ENCODE results near the gene ZNF385B. TPM values are rescaled to one million over a fixed set of nuclear protein-coding genes. Genes with fewer than 3 reads are reported as not detected.

Gene ZNF385B
- total RNA-seq, 5 donors from 2014 or later (not counting 1 experiment from before 2014, with no cell fraction given), result 0.12 TPM; not detected in 4

DNA sequence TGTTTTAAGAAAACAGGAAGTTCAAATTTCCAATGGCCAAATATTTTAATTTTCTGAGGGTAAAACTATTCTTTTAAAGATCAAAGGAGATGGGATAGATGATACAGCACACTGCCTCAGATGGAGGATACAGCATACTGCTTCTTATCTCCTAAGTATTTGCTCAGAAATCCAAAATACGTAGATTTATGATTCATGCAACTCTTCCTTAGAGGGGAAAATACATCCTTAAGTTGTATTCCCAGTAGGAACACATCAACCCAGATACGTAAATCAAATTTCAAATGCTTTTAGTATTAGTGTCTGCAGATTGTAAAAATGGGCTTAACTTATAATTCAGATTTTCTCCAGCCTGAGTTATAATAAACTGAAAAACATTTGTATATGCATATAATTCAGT, 235.2 kb downstream of the ZNF385B start:
- Histone ChIP-seq H3K27ac (ENCODE audit: low read length) (no peak overlapping the region), H3K9me3 (no peaks in the 10 kb centered on the region), H3K27me3 (replicated peaks in 1 of 2; ENCODE audit: control insufficient read depth in 2 of 2, extremely low read depth in 1 of 2, insufficient read depth in 2 of 2, low read length in 1 of 2) (no peaks in the 10 kb centered on the region), H3K4me1 (ENCODE audit: control insufficient read depth in 1 of 2, extremely low read depth in 1 of 2, insufficient read depth in 2 of 2, low read length in 2 of 2) (no peaks in the 10 kb centered on the region), H3K4me3 (ENCODE audit: control insufficient read depth in 1 of 2, extremely low read depth in 1 of 2, low read length in 1 of 2) (no peak overlapping the region), H3K36me3 (ENCODE audit: control insufficient read depth in 2 of 2, extremely low read depth in 1 of 2, insufficient read depth in 1 of 2, low read length in 1 of 2) (no peaks in the 10 kb centered on the region)
- Mint-ChIP-seq H3K27me3 (peaks cover 3 to 5% of the 10 kb centered on the region in 2 donors), H3K36me3 (no peaks in the 10 kb centered on the region), H3K27ac (no peak overlapping the region), H3K4me1 (no peaks in the 10 kb centered on the region), H3K9me3 (peaks cover 0 to 9% (median 2%) of the 10 kb centered on the region in 3 donors), H3K4me3 (no peak overlapping the region)
- WGBS (ENCODE audit: insufficient coverage), result no CpG with 5 or more reads among the region's 2 CpGs
- ATAC-seq (replicated peaks in 1 of 4) (no peak), DNase-seq (no peak)
- ChIA-PET POLR2A (no interaction called here), CTCF (no interaction called here)

DNA sequence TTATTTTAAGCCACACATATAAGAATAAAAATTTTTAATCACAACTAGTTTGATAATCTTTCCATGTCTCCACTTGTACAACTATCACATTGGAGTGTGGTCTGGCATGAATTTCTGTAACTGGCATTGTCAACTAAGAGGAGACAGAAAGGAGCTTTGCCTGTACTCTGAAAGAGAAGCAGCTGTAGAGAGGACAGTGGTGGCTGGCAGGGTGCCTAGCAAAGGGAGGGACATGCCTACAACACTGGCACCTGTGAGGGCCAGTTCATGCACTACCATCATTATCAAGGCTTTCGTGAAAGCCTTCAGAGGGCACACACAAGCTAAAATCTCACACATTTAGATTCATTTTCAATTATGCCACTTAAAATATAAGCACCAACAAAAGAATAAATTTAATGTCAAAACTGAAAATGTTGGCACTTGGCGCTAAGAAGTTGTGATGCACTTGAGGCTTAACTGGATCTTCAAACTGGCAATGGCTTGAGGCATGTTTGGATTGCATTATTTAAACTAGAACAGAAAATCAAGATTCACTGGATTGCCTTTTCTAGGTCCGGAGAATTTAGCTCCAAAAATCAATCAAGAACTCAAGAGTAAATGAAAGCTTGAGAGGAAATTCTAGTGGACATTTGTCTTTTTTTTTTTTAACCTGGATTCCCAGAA, 238.6 kb downstream of the ZNF385B start:
- Histone ChIP-seq H3K4me3 (ENCODE audit: control insufficient read depth in 1 of 2, extremely low read depth in 1 of 2, low read length in 1 of 2) (no peak overlapping the region), H3K36me3 (ENCODE audit: control insufficient read depth in 2 of 2, extremely low read depth in 1 of 2, insufficient read depth in 1 of 2, low read length in 1 of 2) (no peaks in the 10 kb centered on the region), H3K4me1 (ENCODE audit: control insufficient read depth in 1 of 2, extremely low read depth in 1 of 2, insufficient read depth in 2 of 2, low read length in 2 of 2) (no peaks in the 10 kb centered on the region), H3K27me3 (replicated peaks in 1 of 2; ENCODE audit: control insufficient read depth in 2 of 2, extremely low read depth in 1 of 2, insufficient read depth in 2 of 2, low read length in 1 of 2) (no peaks in the 10 kb centered on the region), H3K27ac (ENCODE audit: low read length) (no peak overlapping the region), H3K9me3 (no peaks in the 10 kb centered on the region)
- DNase-seq (no peak), ATAC-seq (replicated peaks in 1 of 4) (no peak)
- H3K4me1 Mint-ChIP-seq, result no peaks in the 10 kb centered on the region
- ChIA-PET POLR2A (no interaction called here), CTCF (no interaction called here)
- no peak overlapping the region for H3K4me3 Mint-ChIP-seq
- no peak overlapping the region for H3K27ac Mint-ChIP-seq
- H3K36me3 Mint-ChIP-seq, result no peaks in the 10 kb centered on the region
- 50% methylated on average over 1 of the region's 3 CpGs for WGBS (ENCODE audit: insufficient coverage)
- no peaks in the 10 kb centered on the region for H3K9me3 Mint-ChIP-seq
- no peaks in the 10 kb centered on the region for H3K27me3 Mint-ChIP-seq

GRCh38 chr2:179622112-179622511, 239.3 kb downstream of the ZNF385B start:
- no peaks in the 10 kb centered on the region for H3K36me3 ChIP-seq (ENCODE audit: control insufficient read depth in 2 of 2, extremely low read depth in 1 of 2, insufficient read depth in 1 of 2, low read length in 1 of 2)
- POLR2A ChIA-PET, result no interaction called here
- no CpG with 5 or more reads among the region's 1 CpG for WGBS (ENCODE audit: insufficient coverage)
- Mint-ChIP-seq H3K27me3 (no peaks in the 10 kb centered on the region), H3K27ac (no peak overlapping the region), H3K4me3 (no peak overlapping the region), H3K4me1 (no peaks in the 10 kb centered on the region), H3K9me3 (no peaks in the 10 kb centered on the region), H3K36me3 (no peaks in the 10 kb centered on the region)
- no peak overlapping the region for H3K4me3 ChIP-seq (ENCODE audit: control insufficient read depth in 1 of 2, extremely low read depth in 1 of 2, low read length in 1 of 2)
- DNase-seq (no peak), ATAC-seq (replicated peaks in 1 of 4) (no peak)
- no peaks in the 10 kb centered on the region for H3K4me1 ChIP-seq (ENCODE audit: control insufficient read depth in 1 of 2, extremely low read depth in 1 of 2, insufficient read depth in 2 of 2, low read length in 2 of 2)
- H3K27me3 ChIP-seq (replicated peaks in 1 of 2; ENCODE audit: control insufficient read depth in 2 of 2, extremely low read depth in 1 of 2, insufficient read depth in 2 of 2, low read length in 1 of 2), result no peaks in the 10 kb centered on the region
- H3K27ac ChIP-seq (ENCODE audit: low read length), result no peak overlapping the region
- CTCF ChIA-PET, result no interaction called here
- no peaks in the 10 kb centered on the region for H3K9me3 ChIP-seq

GRCh38 chr2:179619947-179620467, 241.4 kb downstream of the ZNF385B start:
- no peaks in the 10 kb centered on the region for H3K27me3 ChIP-seq (replicated peaks in 1 of 2; ENCODE audit: control insufficient read depth in 2 of 2, extremely low read depth in 1 of 2, insufficient read depth in 2 of 2, low read length in 1 of 2)
- H3K36me3 ChIP-seq (ENCODE audit: control insufficient read depth in 2 of 2, extremely low read depth in 1 of 2, insufficient read depth in 1 of 2, low read length in 1 of 2), result no peaks in the 10 kb centered on the region
- no peak overlapping the region for H3K4me3 ChIP-seq (ENCODE audit: control insufficient read depth in 1 of 2, extremely low read depth in 1 of 2, low read length in 1 of 2)
- H3K27ac ChIP-seq (ENCODE audit: low read length), result no peak overlapping the region
- WGBS (ENCODE audit: insufficient coverage), result no CpG with 5 or more reads among the region's 1 CpG
- no peaks in the 10 kb centered on the region for H3K9me3 ChIP-seq
- POLR2A ChIA-PET, result no interaction called here
- H3K4me1 ChIP-seq (ENCODE audit: control insufficient read depth in 1 of 2, extremely low read depth in 1 of 2, insufficient read depth in 2 of 2, low read length in 2 of 2), result no peaks in the 10 kb centered on the region
- Mint-ChIP-seq H3K36me3 (no peaks in the 10 kb centered on the region), H3K27me3 (no peaks in the 10 kb centered on the region), H3K9me3 (no peaks in the 10 kb centered on the region), H3K27ac (no peak overlapping the region), H3K4me3 (no peak overlapping the region), H3K4me1 (no peaks in the 10 kb centered on the region)
- DNase-seq (no peak), ATAC-seq (replicated peaks in 1 of 4) (no peak)
- CTCF ChIA-PET, result no interaction called here

DNA sequence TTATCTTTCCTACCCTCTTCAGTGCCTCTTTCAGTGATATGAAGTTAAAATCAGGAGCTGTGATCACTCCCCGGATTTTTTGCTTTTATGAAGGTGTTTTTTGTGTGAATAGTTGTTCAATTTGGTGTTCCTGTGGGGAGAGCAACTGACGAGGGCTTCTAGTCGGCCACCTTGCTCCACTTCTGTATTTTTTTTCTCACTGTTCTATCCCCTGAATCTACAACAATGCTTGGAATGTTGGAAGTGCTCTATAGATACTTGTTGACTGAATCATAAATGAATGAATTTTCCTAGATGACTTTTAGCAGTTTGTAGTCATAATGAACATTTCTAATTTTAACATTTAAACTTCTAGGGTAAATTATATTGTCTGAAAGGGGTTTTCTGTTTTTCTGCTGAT, 247.3 kb downstream of the ZNF385B start:
- Mint-ChIP-seq H3K27me3 (no peaks in the 10 kb centered on the region), H3K9me3 (no peaks in the 10 kb centered on the region), H3K36me3 (no peaks in the 10 kb centered on the region), H3K4me3 (no peak overlapping the region), H3K4me1 (no peaks in the 10 kb centered on the region), H3K27ac (no peak overlapping the region)
- no peak for DNase-seq
- no peak for ATAC-seq (replicated peaks in 1 of 4)
- Histone ChIP-seq H3K36me3 (ENCODE audit: control insufficient read depth in 2 of 2, extremely low read depth in 1 of 2, insufficient read depth in 1 of 2, low read length in 1 of 2) (no peaks in the 10 kb centered on the region), H3K27me3 (replicated peaks in 1 of 2; ENCODE audit: control insufficient read depth in 2 of 2, extremely low read depth in 1 of 2, insufficient read depth in 2 of 2, low read length in 1 of 2) (peaks cover 0 to 3% of the 10 kb centered on the region in 2 experiments), H3K4me3 (ENCODE audit: control insufficient read depth in 1 of 2, extremely low read depth in 1 of 2, low read length in 1 of 2) (no peak overlapping the region), H3K9me3 (no peaks in the 10 kb centered on the region), H3K4me1 (ENCODE audit: control insufficient read depth in 1 of 2, extremely low read depth in 1 of 2, insufficient read depth in 2 of 2, low read length in 2 of 2) (no peaks in the 10 kb centered on the region), H3K27ac (ENCODE audit: low read length) (no peak overlapping the region)
- ChIA-PET POLR2A (no interaction called here), CTCF (no interaction called here)
- WGBS (ENCODE audit: insufficient coverage), result no CpG with 5 or more reads among the region's 3 CpGs

GRCh38 chr2:179613701-179614100, 247.7 kb downstream of the ZNF385B start:
- WGBS (ENCODE audit: insufficient coverage), result no CpG with 5 or more reads among the region's 4 CpGs
- ChIA-PET CTCF (no interaction called here), POLR2A (no interaction called here)
- Histone ChIP-seq H3K36me3 (ENCODE audit: control insufficient read depth in 2 of 2, extremely low read depth in 1 of 2, insufficient read depth in 1 of 2, low read length in 1 of 2) (no peaks in the 10 kb centered on the region), H3K4me1 (ENCODE audit: control insufficient read depth in 1 of 2, extremely low read depth in 1 of 2, insufficient read depth in 2 of 2, low read length in 2 of 2) (no peaks in the 10 kb centered on the region), H3K4me3 (ENCODE audit: control insufficient read depth in 1 of 2, extremely low read depth in 1 of 2, low read length in 1 of 2) (no peak overlapping the region), H3K27ac (ENCODE audit: low read length) (no peak overlapping the region), H3K9me3 (no peaks in the 10 kb centered on the region), H3K27me3 (replicated peaks in 1 of 2; ENCODE audit: control insufficient read depth in 2 of 2, extremely low read depth in 1 of 2, insufficient read depth in 2 of 2, low read length in 1 of 2) (peaks cover 0 to 3% of the 10 kb centered on the region in 2 experiments)
- Mint-ChIP-seq H3K4me1 (no peaks in the 10 kb centered on the region), H3K36me3 (no peaks in the 10 kb centered on the region), H3K4me3 (no peak overlapping the region), H3K9me3 (no peaks in the 10 kb centered on the region), H3K27me3 (no peaks in the 10 kb centered on the region), H3K27ac (no peak overlapping the region)
- ATAC-seq (replicated peaks in 1 of 4), result no peak
- DNase-seq, result no peak

DNA sequence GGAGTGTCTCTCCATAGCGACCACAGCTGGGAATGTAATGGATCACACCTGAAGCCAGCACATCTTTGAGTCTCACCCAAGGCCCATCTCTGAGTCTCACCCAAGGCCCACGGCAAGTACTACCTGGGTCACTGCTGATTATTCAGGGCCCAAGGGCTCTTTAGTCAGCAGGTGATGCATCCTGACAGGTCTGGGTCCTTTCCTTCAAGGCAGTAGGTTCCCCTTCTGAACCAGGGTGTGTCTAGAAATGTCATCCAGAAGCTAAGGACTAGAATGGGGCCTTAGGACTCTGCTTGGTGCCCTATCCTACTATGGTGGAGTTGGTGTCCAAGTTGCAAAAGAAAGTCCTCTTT, 248.1 kb downstream of the ZNF385B start:
- ChIA-PET POLR2A (no interaction called here), CTCF (no interaction called here)
- Mint-ChIP-seq H3K36me3 (no peaks in the 10 kb centered on the region), H3K9me3 (no peaks in the 10 kb centered on the region), H3K27ac (no peak overlapping the region), H3K27me3 (no peaks in the 10 kb centered on the region), H3K4me3 (no peak overlapping the region), H3K4me1 (no peaks in the 10 kb centered on the region)
- no peak for DNase-seq
- H3K4me3 ChIP-seq (ENCODE audit: control insufficient read depth in 1 of 2, extremely low read depth in 1 of 2, low read length in 1 of 2), result no peak overlapping the region
- no peak for ATAC-seq (replicated peaks in 1 of 4)
- WGBS (ENCODE audit: insufficient coverage), result 93% methylated on average over 2 of the region's 2 CpGs
- no peaks in the 10 kb centered on the region for H3K4me1 ChIP-seq (ENCODE audit: control insufficient read depth in 1 of 2, extremely low read depth in 1 of 2, insufficient read depth in 2 of 2, low read length in 2 of 2)
- H3K27ac ChIP-seq (ENCODE audit: low read length), result no peak overlapping the region
- no peaks in the 10 kb centered on the region for H3K36me3 ChIP-seq (ENCODE audit: control insufficient read depth in 2 of 2, extremely low read depth in 1 of 2, insufficient read depth in 1 of 2, low read length in 1 of 2)
- H3K27me3 ChIP-seq (replicated peaks in 1 of 2; ENCODE audit: control insufficient read depth in 2 of 2, extremely low read depth in 1 of 2, insufficient read depth in 2 of 2, low read length in 1 of 2), result peaks cover 0 to 3% of the 10 kb centered on the region in 2 experiments
- no peaks in the 10 kb centered on the region for H3K9me3 ChIP-seq

Measured in T-cell (primary cell).